ENCODE results near the gene C14orf180.

GRCh38 chr14:104560586-104560945 lies 19.0 kb upstream of the C14orf180 start:
- TF ChIP-seq CTCF (IDR thresholded peaks at IDR 0.05) = no peak
- no peak for TF ChIP-seq CBFB (CRISPR knock-in tag; IDR thresholded peaks at IDR 0.05; ENCODE audit: low read depth)
- TF ChIP-seq ZNF671 (CRISPR knock-in tag; IDR thresholded peaks at IDR 0.05) = no peak
- TF ChIP-seq USF2 (CRISPR knock-in tag; IDR thresholded peaks at IDR 0.05) = no peak
- no peak for TF ChIP-seq SP1 (CRISPR knock-in tag; conservative IDR thresholded peaks at IDR 0.05)
- no peak for TF ChIP-seq NR2C2 (CRISPR knock-in tag; IDR thresholded peaks at IDR 0.05)
- no peak for TF ChIP-seq ZNF138 (CRISPR knock-in tag; conservative IDR thresholded peaks at IDR 0.05)
